A549 (cell line): ENCODE measurements around the gene ZFPM1. TPM values are rescaled to one million over a fixed set of nuclear protein-coding genes. Genes with fewer than 3 reads are reported as not detected.

Experiments used
- ATAC-seq, 2 experiments: fragments of 200-7000 bp in 1 of 2; fragments of >200 bp in 1 of 2; cut with Nextera tagmentation in 1 of 2; cut with Tn5 transposase in 1 of 2; 3 replicates each; pipeline versions ENCODE4 v1.8.0 to v1.9.1; 2018 to 2020; ENCODE audit warnings: mild to moderate bottlenecking in 1 of 2, moderate library complexity in 1 of 2
- CTCF ChIA-PET: fragments of 300-600 bp; sonication (Branson Sonifier 250); formaldehyde crosslinking; extraction: SDS; loops from one replicate; lab custom pipeline; 2021; ENCODE audit warnings: antibody characterized with exemption, inconsistent platforms; lab: Yijun Ruan, JAX
- POLR2A ChIA-PET: fragments of 350-600 bp; formaldehyde crosslinking; extraction: SDS; loops from one replicate; lab custom pipeline; 2021; ENCODE audit warnings: antibody characterized with exemption, inconsistent platforms; lab: Yijun Ruan, JAX
- DNase-seq, 2 experiments: peaks; one replicate each; pipeline versions ENCODE4 v3.0.0 to v3.0.0-alpha.2; 2011 to 2016; ENCODE audit warnings: low read depth in 1 of 2, low spot score in 1 of 2
- FAIRE-seq: peaks from 2 replicates; lab custom pipeline; 2011; peaks lifted over from hg19 to GRCh38; lab: Jason Lieb, UNC
- H3K27ac ChIP-seq, 2 experiments: fragments of >200 bp; sonication (Bioruptor Twin); formaldehyde crosslinking; 3 replicates each; pipeline ENCODE4 v1.5.1; 2016 to 2017
- H3K4me1 ChIP-seq: fragments of >200 bp; sonication (Bioruptor Twin); formaldehyde crosslinking; 3 replicates; pipeline ENCODE4 v1.6.1; 2016
- H3K4me2 ChIP-seq: fragments of >200 bp; sonication (Bioruptor Twin); formaldehyde crosslinking; 3 replicates; pipeline ENCODE4 v1.6.1; 2016
- H3K4me3 ChIP-seq: fragments of >200 bp; sonication (Bioruptor Twin); formaldehyde crosslinking; 3 replicates; pipeline ENCODE4 v1.5.1; 2016
- H3K9me3 ChIP-seq: fragments of >200 bp; sonication (Bioruptor Twin); formaldehyde crosslinking; 3 replicates; pipeline ENCODE4 v1.6.1; 2016
- CBX2 ChIP-seq: fragments of 200-600 bp; sonication (generic); IDR thresholded peaks from 2 replicates; pipeline ENCODE4 v1.6.1; 2016; ENCODE audit warnings: low read depth, mild to moderate bottlenecking, borderline replicate concordance
- CBX8 ChIP-seq: fragments of 200-600 bp; sonication (generic); IDR thresholded peaks from 2 replicates; pipeline ENCODE4 v1.6.1; 2016
- CHD2 ChIP-seq: fragments of 150-350 bp; IDR thresholded peaks from 2 replicates; pipeline ENCODE4 v1.6.1; 2014; ENCODE audit warnings: low read length; ENCODE audit not compliant: partially characterized antibody
- CHD4 ChIP-seq: fragments of 200-600 bp; sonication (generic); IDR thresholded peaks from 2 replicates; pipeline ENCODE4 v1.6.1; 2016; ENCODE audit warnings: antibody characterized with exemption, mild to moderate bottlenecking, borderline replicate concordance
- EHF ChIP-seq: fragments of 250-450 bp; sonication (Bioruptor Pico); IDR thresholded peaks from 2 replicates; pipeline ENCODE4 v1.5.0; 2020; ENCODE audit warnings: mild to moderate bottlenecking
- ESRRA ChIP-seq: fragments of 150-350 bp; IDR thresholded peaks from 2 replicates; pipeline ENCODE4 v1.6.1; 2014; ENCODE audit warnings: mild to moderate bottlenecking, low read length, borderline replicate concordance
- FOSB ChIP-seq: fragments of 250-450 bp; sonication (Bioruptor Pico); IDR thresholded peaks from 2 replicates; pipeline ENCODE4 v1.5.0; 2020; ENCODE audit warnings: mild to moderate bottlenecking, moderate library complexity
- GATA3 ChIP-seq: IDR thresholded peaks from 2 replicates; pipeline ENCODE4 v1.6.1; 2012; ENCODE audit warnings: borderline replicate concordance
- JUN ChIP-seq, 2 experiments: fragments of >200 bp; sonication (Bioruptor Twin); formaldehyde crosslinking; IDR thresholded peaks; 2 replicates in 1 of 2; 3 replicates in 1 of 2; pipeline ENCODE4 v1.6.1; 2016 to 2017
- MAFK ChIP-seq: fragments of 450-650 bp; IDR thresholded peaks from 2 replicates; pipeline ENCODE4 v1.6.1; 2014; ENCODE audit not compliant: partially characterized antibody
- MYC ChIP-seq: IDR thresholded peaks from 2 replicates; pipeline ENCODE4 v1.6.1; 2012; ENCODE audit warnings: mild to moderate bottlenecking, inconsistent platforms, low read length, improper control_type of control experiment, borderline replicate concordance
- NPAS2 ChIP-seq: fragments of 250-450 bp; sonication (Bioruptor Pico); IDR thresholded peaks from 2 replicates; pipeline ENCODE4 v1.8.0; 2022; ENCODE audit warnings: mild to moderate bottlenecking, moderate library complexity, borderline replicate concordance
- PHF8 ChIP-seq: fragments of 200-600 bp; sonication (generic); IDR thresholded peaks from 2 replicates; pipeline ENCODE4 v1.6.1; 2016; ENCODE audit warnings: low read depth, mild to moderate bottlenecking, antibody characterized with exemption, moderate library complexity, borderline replicate concordance
- POLR2A ChIP-seq: IDR thresholded peaks from 2 replicates; pipeline ENCODE4 v1.6.1; 2012; ENCODE audit warnings: mild to moderate bottlenecking, low read length
- RCOR1 ChIP-seq: fragments of 150-350 bp; IDR thresholded peaks from 2 replicates; pipeline ENCODE4 v1.6.1; 2014; ENCODE audit warnings: antibody characterized with exemption, low read length, low read depth
- SMC3 ChIP-seq: fragments of >200 bp; sonication (Bioruptor Twin); formaldehyde crosslinking; IDR thresholded peaks from 3 replicates; pipeline ENCODE4 v1.6.1; 2018; ENCODE audit warnings: inconsistent platforms
- ZFP36 ChIP-seq: fragments of 450-650 bp; IDR thresholded peaks from 2 replicates; pipeline ENCODE4 v1.6.1; 2014; ENCODE audit warnings: borderline replicate concordance; ENCODE audit not compliant: partially characterized antibody
- ZNF302 ChIP-seq: fragments of 250-450 bp; sonication (Bioruptor Pico); IDR thresholded peaks from 2 replicates; pipeline ENCODE4 v1.9.0; 2021; ENCODE audit warnings: inconsistent platforms, mild to moderate bottlenecking, moderate library complexity
- ZSCAN20 ChIP-seq: fragments of 250-450 bp; sonication (Bioruptor Pico); IDR thresholded peaks from 2 replicates; pipeline ENCODE4 v1.8.0; 2022; ENCODE audit warnings: mild to moderate bottlenecking, moderate library complexity
- WGBS: methylation state at CpG from one replicate; pipeline ENCODE4 v1.1.6; 2017; ENCODE audit errors: missing lambda C conversion rate; 5-methylcytosine and 5-hydroxymethylcytosine counted together
- polyA plus RNA-seq, 4 experiments: library from polyadenylated mRNA; depleted of rRNA in 3 of 4; stranded (reverse); fragments of >200 nt; fragmentation: RNase III in 1 of 4; extraction: RNeasy Plus Mini Kit Qiagen cat#74134 plus additional on column Dnase treatment in 1 of 4; gene quantifications; 2 replicates in 3 of 4; 3 replicates in 1 of 4; pipeline ENCODE4 v1.2.3, GENCODE V29; 2011 to 2017
- TF ChIP-seq, protein P1 (sequence below): fragments of 250-450 bp; sonication (Bioruptor Pico); IDR thresholded peaks from 2 replicates; pipeline ENCODE4 v1.5.0; 2020; ENCODE audit warnings: low read depth, mild to moderate bottlenecking, moderate library complexity
- TF ChIP-seq, protein P2 (sequence below): fragments of >200 bp; sonication (Bioruptor Twin); formaldehyde crosslinking; IDR thresholded peaks from 3 replicates; pipeline ENCODE4 v1.5.1; 2016

The ZFPM1 gene
- polyA plus RNA-seq, 2 of the 4 experiments (the other 2 are of a cell fraction): 0.36 to 2.5 TPM

GRCh38 chr16:88497561-88498462 lies 44.7 kb downstream of the ZFPM1 start:
- Histone ChIP-seq H3K4me1 (no peaks in the 10 kb centered on the region), H3K4me2 (no peak overlapping the region), H3K27ac (no peak overlapping the region), H3K9me3 (no peaks in the 10 kb centered on the region), H3K4me3 (no peak overlapping the region)
- CTCF ChIA-PET: no interaction called here
- TF ChIP-seq MYC: no peak
- no peak for TF ChIP-seq CHD2
- no peak for TF ChIP-seq MAFK
- no peak for TF ChIP-seq CHD4
- no peak for TF ChIP-seq CBX8
- TF ChIP-seq EHF (CRISPR knock-in tag): no peak
- FAIRE-seq (no peak), DNase-seq (no peak), ATAC-seq (no peak)
- 94% methylated on average over 27 of the region's 46 CpGs for WGBS
- POLR2A ChIA-PET: no interaction called here

DNA sequence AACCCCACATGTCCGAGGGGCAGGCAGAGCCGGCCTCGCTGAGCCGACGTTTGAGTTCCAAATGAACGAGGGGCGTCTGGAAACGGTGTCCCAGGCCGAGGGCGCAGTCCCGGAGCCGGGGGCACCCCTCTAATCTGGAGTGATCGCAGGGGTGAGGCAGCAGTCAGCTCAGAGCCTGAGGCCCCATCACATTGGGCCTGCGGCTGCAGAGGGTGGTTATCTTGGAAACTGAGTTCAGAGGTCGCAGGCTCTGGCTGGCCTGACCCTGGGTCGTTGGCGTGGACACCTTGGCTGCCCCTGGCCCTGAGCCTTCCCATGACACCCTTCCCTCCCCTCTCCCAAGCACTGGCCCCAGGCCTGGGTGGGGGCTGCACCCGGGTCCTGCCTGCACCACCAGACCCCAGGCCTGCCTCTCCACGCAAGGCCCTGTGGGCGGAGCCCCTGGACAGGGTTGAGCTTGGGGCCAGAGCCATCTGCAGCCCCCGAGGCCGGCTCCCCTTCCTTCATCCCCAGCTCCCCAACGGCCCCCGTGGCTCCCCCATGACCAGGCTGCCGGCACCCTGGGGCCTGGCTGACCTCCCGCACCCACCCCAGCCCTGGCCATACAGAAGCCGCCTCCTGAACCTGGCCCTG lies 45.6 kb downstream of the ZFPM1 start:
- ATAC-seq (no peak), DNase-seq (no peak), FAIRE-seq (no peak)
- Histone ChIP-seq H3K9me3 (no peaks in the 10 kb centered on the region), H3K4me2 (no peak overlapping the region), H3K27ac (no peak overlapping the region), H3K4me1 (no peaks in the 10 kb centered on the region), H3K4me3 (no peak overlapping the region)
- CTCF ChIA-PET: no interaction called here
- no peak for TF ChIP-seq CBX2
- TF ChIP-seq ZFP36: no peak
- no peak for TF ChIP-seq NPAS2 (CRISPR knock-in tag)
- no peak for TF ChIP-seq FOSB (CRISPR knock-in tag)
- TF ChIP-seq JUN (IDR thresholded peaks at IDR 0.05): no peak
- TF ChIP-seq, protein P1, sequence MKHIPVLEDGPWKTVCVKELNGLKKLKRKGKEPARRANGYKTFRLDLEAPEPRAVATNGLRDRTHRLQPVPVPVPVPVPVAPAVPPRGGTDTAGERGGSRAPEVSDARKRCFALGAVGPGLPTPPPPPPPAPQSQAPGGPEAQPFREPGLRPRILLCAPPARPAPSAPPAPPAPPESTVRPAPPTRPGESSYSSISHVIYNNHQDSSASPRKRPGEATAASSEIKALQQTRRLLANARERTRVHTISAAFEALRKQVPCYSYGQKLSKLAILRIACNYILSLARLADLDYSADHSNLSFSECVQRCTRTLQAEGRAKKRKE: no peak
- TF ChIP-seq ESRRA: no peak
- POLR2A ChIA-PET: no interaction called here
- WGBS: 91% methylated on average over 19 of the region's 27 CpGs

DNA sequence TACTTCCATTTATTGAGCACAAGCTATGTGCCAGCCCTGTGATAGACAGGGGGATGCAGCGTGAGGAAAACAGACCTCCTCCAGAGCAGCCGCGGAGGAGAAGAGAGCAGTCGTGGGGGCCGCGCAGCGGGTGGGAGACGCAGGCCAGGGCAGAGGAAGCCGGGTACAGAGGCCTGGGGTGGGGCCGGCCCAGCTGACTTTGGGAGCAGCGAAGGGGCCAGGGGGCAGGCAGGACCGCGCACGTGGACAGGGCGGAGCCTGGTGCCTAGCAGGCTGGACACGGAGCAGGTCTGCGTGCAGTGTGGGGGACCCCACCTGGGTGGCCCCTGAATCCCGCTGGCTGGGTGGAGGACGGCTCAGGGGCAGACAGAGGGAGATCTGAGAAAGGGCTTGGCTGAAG lies 46.2 kb downstream of the ZFPM1 start:
- CTCF ChIA-PET: no interaction called here
- WGBS: 93% methylated on average over 19 of the region's 19 CpGs
- no peak for TF ChIP-seq MAFK
- TF ChIP-seq MYC: no peak
- no peak for TF ChIP-seq SMC3
- no peak for TF ChIP-seq NPAS2 (CRISPR knock-in tag)
- no peak for TF ChIP-seq ZNF302 (CRISPR knock-in tag)
- TF ChIP-seq GATA3: no peak
- TF ChIP-seq POLR2A: no peak
- TF ChIP-seq ZSCAN20 (CRISPR knock-in tag): no peak
- TF ChIP-seq, protein P2, sequence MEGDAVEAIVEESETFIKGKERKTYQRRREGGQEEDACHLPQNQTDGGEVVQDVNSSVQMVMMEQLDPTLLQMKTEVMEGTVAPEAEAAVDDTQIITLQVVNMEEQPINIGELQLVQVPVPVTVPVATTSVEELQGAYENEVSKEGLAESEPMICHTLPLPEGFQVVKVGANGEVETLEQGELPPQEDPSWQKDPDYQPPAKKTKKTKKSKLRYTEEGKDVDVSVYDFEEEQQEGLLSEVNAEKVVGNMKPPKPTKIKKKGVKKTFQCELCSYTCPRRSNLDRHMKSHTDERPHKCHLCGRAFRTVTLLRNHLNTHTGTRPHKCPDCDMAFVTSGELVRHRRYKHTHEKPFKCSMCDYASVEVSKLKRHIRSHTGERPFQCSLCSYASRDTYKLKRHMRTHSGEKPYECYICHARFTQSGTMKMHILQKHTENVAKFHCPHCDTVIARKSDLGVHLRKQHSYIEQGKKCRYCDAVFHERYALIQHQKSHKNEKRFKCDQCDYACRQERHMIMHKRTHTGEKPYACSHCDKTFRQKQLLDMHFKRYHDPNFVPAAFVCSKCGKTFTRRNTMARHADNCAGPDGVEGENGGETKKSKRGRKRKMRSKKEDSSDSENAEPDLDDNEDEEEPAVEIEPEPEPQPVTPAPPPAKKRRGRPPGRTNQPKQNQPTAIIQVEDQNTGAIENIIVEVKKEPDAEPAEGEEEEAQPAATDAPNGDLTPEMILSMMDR: no peak
- no peak for TF ChIP-seq RCOR1
- TF ChIP-seq CHD4: no peak
- no peak for TF ChIP-seq PHF8
- POLR2A ChIA-PET: no interaction called here
- no peaks in the 10 kb centered on the region for H3K4me1 ChIP-seq
- FAIRE-seq: no peak
- H3K4me2 ChIP-seq: no peak overlapping the region
- no peak overlapping the region for H3K4me3 ChIP-seq
- DNase-seq: no peak
- no peak for ATAC-seq
- no peak overlapping the region for H3K27ac ChIP-seq
- H3K9me3 ChIP-seq: no peaks in the 10 kb centered on the region
